ENCODE results near the gene LRRC41.
"Not testable (repeated sequence)": the region's sequence is repeated elsewhere in the genome, so short reads cannot be mapped to it uniquely, and the experiment has no call there.

DNA sequence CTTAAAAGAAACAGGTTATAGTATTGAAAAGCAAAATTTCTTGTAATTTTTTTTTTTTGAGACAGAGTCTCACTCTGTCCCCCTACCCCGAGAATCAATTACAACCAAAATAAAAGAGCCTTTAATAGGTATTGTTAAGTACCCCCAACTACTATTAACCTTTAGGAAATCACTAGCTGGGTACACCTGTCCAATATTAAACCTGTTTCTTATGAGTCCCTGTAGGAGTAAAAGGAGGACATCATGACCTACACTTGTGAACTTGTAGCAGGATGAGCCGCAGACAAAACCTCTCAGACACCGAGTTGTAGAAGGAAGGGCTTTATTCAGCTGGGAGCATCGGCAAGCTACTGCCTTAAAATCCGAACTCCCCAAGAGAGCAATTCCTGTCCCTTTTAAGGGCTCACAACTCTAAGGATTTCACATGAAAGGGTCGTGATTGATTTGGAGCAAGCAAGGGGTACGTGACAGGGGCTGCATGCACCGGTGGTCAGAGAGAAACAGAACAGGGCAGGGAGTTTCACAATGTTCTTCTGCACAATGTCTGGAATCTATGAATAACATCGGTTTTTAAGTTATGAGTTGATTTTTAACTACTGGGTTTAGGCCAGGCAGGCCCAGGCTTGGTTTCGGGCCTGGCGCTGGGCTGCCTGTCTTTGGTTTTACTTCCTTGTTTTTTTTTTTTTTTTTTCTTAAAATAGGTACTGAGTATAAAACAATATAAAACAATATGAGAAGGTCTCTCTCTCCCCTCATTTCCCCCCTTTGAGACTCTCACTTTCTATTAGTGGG, 22.1 kb upstream of the LRRC41 start:
- TF ChIP-seq CTCF (IDR thresholded peaks at IDR 0.05); EP300 (IDR thresholded peaks at IDR 0.05; ENCODE audit: low read depth); POLR2AphosphoS5 (IDR thresholded peaks at IDR 0.05): not testable (repeated sequence)

Measured in transverse colon (tissue), 4 donors.